GM19438 (cell line): ENCODE results near the gene PLXNA2.

ENCODE experiments used
- ATAC-seq: cut with Tn5 transposase; IDR thresholded peaks from one replicate; pipeline ENCODE4 v1.9.1; 2021; ENCODE audit warnings: low read depth; ENCODE audit not compliant: unreplicated experiment

Gene PLXNA2

DNA sequence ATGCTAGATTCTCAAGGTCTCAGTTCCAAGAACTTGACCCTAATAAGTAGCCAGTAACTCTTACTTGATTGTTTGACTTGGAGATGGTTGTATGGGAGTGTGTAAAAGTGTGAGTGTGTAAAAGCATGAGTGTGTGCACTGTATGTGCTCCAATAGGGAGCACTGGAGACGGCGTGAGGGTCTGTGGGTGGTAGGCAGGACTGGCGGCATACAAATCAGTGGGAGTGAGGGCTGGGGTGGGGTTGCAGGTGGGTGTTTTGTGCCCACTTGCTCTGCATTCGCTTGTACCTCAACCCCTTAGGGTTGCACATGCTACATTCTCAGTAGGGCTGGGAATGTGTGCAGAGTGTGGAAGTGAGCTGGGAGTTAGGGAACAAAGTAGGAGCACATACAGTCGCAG is 253.7 kb downstream of the PLXNA2 start:
- no peak for ATAC-seq

- ATAC-seq = no peak
Observed at GRCh38 chr1:207988326-207989165, 255.6 kb downstream of the PLXNA2 start.

GRCh38 chr1:207987164-207987563 is 257.0 kb downstream of the PLXNA2 start:
- ATAC-seq = no peak

DNA sequence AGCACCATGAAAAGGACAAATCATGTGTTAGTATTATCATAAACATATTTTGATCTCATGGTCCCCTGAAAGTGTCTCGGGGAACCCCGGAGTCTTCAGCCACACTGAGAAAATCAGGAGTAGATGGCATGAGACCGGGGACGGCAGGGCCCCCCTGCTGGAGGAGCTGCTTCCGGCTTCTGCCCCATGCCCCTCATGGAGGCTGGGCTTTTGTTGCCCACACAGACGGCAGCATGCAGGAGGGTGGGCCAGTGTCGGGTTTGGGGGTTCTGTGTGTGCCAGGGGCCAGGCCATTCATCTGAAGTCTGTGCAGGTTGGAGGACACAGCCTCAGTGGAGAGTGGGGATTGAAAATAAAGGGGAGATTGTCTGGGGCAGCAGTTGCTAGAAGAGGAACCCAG is 258.2 kb downstream of the PLXNA2 start:
- no peak for ATAC-seq

DNA sequence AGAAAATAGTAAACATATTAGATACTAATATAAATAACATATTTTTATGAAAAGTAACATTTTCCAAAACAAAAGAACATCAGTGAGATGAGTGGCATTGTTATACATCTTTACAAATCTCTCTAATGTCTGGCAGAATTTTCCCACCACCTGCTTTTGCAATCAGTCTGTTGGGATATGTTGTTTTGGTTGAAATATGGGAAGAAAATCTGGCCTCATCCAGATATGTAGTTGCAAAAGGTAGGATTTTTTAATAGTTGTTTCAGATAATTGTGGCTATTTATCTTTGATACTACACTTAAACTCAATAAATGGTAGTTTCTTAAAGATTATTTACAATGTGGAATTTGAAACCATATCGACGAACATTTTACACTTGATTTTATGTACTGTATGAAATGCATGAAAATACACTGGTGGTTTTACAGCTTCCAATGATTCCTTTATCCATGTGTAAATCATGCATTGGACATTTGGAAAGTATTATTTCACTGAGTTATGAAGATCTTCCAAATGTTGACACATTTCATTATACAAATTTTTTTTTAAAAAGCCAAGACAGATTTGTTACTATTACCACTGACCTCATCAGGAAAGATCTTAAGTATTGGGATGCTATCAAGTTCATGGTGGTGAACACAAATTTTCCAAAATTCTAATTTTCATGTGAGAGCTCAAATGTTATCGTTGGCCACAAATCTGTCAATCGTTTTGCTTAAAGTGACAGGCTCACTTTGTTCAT is 259.2 kb downstream of the PLXNA2 start:
- no peak for ATAC-seq

DNA sequence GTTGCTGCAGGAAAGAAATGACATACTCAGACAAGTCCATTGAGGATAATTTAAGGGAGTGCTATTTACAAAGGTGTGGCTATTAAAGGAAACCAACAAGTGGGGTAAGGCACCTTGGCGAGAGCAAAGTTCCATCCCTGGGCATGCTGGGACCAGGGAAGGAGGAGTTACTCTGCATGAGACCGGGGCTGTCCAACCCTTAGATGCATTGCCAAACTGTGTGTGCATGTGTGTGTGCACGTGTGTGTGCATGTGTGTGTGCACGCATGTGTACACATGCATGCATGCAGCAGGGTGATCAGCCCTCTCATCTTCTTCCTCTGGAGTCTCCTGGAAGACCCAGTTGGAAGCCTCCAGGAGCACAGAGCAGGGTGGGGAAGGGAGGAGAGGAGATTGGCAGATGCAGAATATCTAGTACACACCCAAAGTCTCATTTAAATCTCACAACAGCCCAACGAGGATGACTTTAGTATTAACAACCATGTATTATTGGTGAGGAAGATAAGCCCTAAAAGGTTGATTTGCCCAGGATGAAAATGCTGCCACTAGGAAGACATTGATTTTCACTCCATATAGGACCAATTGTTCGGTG is 261.0 kb downstream of the PLXNA2 start:
- ATAC-seq = no peak

GRCh38 chr1:207981976-207982375 is 262.2 kb downstream of the PLXNA2 start:
- ATAC-seq = no peak

DNA sequence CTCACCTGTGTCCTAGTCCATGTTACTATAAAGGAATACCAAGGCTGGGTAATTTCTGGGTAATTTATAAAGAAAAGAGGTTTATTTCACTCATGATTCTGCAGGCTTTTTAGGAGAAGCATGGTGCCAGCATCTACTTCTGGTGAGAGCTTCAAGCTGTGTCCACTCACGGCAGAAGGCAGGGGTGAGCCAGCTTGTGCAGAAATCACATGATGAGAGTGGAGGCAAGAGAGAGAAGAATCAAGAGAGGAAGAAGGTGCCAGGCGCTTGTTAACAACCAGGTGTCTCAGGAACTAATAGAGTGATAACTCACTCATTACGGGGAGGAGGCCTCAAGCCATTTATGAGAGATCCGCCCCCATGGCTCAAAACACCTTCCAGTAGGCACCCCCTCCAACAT is 265.7 kb downstream of the PLXNA2 start:
- ATAC-seq = no peak

DNA sequence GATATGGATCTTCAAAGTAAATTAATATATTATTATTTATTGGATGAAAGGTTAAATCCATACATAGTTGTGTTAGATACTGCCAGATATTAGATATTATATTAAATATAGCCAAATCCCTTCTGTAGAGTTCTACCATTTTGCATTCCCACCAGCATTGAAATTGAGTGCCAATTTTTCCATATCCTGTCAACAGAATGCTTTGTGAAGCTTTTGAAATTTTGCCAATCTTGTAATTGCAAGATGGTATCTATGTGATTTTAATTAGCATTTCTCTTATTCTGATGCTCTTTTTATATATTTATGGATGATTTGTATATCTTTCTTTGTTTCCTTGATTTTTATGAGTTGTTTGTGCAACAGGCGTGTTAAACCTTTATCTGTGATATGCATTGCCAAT is 266.3 kb downstream of the PLXNA2 start:
- ATAC-seq = no peak

- no peak for ATAC-seq
Observed at GRCh38 chr1:207973898-207974568, 270.2 kb downstream of the PLXNA2 start.

- ATAC-seq = no peak
Observed at GRCh38 chr1:207972337-207972736, 271.8 kb downstream of the PLXNA2 start.
